OCI-LY1 (cell line): Measurements from ENCODE around the gene SLC4A5.

Experiments used
- EZH2 ChIP-seq: fragments of 200-600 bp; sonication (generic), shearing (Covaris generic); IDR thresholded peaks from 2 replicates; pipeline ENCODE4 v1.8.0; 2017; ENCODE audit warnings: borderline replicate concordance, mixed run types, mild to moderate bottlenecking, antibody characterized with exemption, low read length, moderate library complexity, mixed read lengths
- TF ChIP-seq, protein P1 (sequence below): fragments of 200-600 bp; sonication (generic), shearing (Covaris generic); IDR thresholded peaks from 2 replicates; pipeline ENCODE4 v1.5.1; 2017; ENCODE audit warnings: mild to moderate bottlenecking, antibody characterized with exemption, low read length, moderate library complexity, mixed read lengths

GRCh38 chr2:74221091-74221490 is 122.1 kb downstream of the SLC4A5 start:
- no peak for TF ChIP-seq EZH2
- TF ChIP-seq, protein P1, sequence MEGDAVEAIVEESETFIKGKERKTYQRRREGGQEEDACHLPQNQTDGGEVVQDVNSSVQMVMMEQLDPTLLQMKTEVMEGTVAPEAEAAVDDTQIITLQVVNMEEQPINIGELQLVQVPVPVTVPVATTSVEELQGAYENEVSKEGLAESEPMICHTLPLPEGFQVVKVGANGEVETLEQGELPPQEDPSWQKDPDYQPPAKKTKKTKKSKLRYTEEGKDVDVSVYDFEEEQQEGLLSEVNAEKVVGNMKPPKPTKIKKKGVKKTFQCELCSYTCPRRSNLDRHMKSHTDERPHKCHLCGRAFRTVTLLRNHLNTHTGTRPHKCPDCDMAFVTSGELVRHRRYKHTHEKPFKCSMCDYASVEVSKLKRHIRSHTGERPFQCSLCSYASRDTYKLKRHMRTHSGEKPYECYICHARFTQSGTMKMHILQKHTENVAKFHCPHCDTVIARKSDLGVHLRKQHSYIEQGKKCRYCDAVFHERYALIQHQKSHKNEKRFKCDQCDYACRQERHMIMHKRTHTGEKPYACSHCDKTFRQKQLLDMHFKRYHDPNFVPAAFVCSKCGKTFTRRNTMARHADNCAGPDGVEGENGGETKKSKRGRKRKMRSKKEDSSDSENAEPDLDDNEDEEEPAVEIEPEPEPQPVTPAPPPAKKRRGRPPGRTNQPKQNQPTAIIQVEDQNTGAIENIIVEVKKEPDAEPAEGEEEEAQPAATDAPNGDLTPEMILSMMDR, result no peak
